Measurements from ENCODE around the gene PTH1R.
A peak's percentile ranks its signal among the peaks of the same experiment; 100 is the strongest.

Gene PTH1R

GRCh38 chr3:46882377-46883053 is 5.0 kb downstream of the PTH1R start:
- DNase-seq (ENCODE audit: low spot score) (no peak), FAIRE-seq (no peak)

- DNase-seq (ENCODE audit: low spot score) (no peak), FAIRE-seq (no peak)
These were observed 5.7 kb downstream of the PTH1R start for GRCh38 chr3:46883054-46883829.

GRCh38 chr3:46883830-46884185 is 6.3 kb downstream of the PTH1R start:
- no peak for DNase-seq (ENCODE audit: low spot score)

GRCh38 chr3:46884427-46884826 is 6.9 kb downstream of the PTH1R start:
- no peak for DNase-seq (ENCODE audit: low spot score)
- FAIRE-seq: no peak

More at GRCh38 chr3:46883830-46884185, 6.3 kb downstream of the PTH1R start:
- no peak for FAIRE-seq

GRCh38 chr3:46884929-46885328 is 7.4 kb downstream of the PTH1R start:
- DNase-seq (ENCODE audit: low spot score) (no peak), FAIRE-seq (no peak)

- DNase-seq (ENCODE audit: low spot score): no peak
- no peak for FAIRE-seq
These were observed 8.1 kb downstream of the PTH1R start for GRCh38 chr3:46885612-46886011.

GRCh38 chr3:46887980-46888494 is 10.5 kb downstream of the PTH1R start:
- FAIRE-seq (no peak), DNase-seq (ENCODE audit: low spot score) (no peak)

- DNase-seq (ENCODE audit: low spot score) (no peak), FAIRE-seq (no peak)
These were observed 11.2 kb downstream of the PTH1R start for GRCh38 chr3:46888705-46889104.

- no peak for FAIRE-seq
- DNase-seq (ENCODE audit: low spot score): no peak
These were observed 12.0 kb downstream of the PTH1R start for GRCh38 chr3:46889381-46890110.

GRCh38 chr3:46890132-46890531 is 12.6 kb downstream of the PTH1R start:
- DNase-seq (ENCODE audit: low spot score): no peak
- no peak for FAIRE-seq

- no peak for FAIRE-seq
- no peak for DNase-seq (ENCODE audit: low spot score)
These were observed 13.6 kb downstream of the PTH1R start for GRCh38 chr3:46891132-46891531.

GRCh38 chr3:46892285-46893145 is 15.0 kb downstream of the PTH1R start:
- peak; percentile 44 for DNase-seq (ENCODE audit: low spot score)
- no peak for FAIRE-seq

- FAIRE-seq (no peak), DNase-seq (ENCODE audit: low spot score) (no peak)
These were observed 15.7 kb downstream of the PTH1R start for GRCh38 chr3:46893146-46893748.

- DNase-seq (ENCODE audit: low spot score) (no peak), FAIRE-seq (no peak)
These were observed 16.2 kb downstream of the PTH1R start for GRCh38 chr3:46893763-46894162.

- DNase-seq (ENCODE audit: low spot score) (no peak), FAIRE-seq (no peak)
These were observed 16.7 kb downstream of the PTH1R start for GRCh38 chr3:46894256-46894655.

- FAIRE-seq: no peak
- DNase-seq (ENCODE audit: low spot score): peak; percentile 16
These were observed 17.7 kb downstream of the PTH1R start for GRCh38 chr3:46895204-46895660.

GRCh38 chr3:46895761-46896160 is 18.2 kb downstream of the PTH1R start:
- no peak for DNase-seq (ENCODE audit: low spot score)
- no peak for FAIRE-seq

- DNase-seq (ENCODE audit: low spot score): no peak
- no peak for FAIRE-seq
These were observed 18.9 kb downstream of the PTH1R start for GRCh38 chr3:46896386-46896785.

- no peak for DNase-seq (ENCODE audit: low spot score)
- FAIRE-seq: no peak
These were observed 19.5 kb downstream of the PTH1R start for GRCh38 chr3:46897031-46897430.

GRCh38 chr3:46897829-46898320 is 20.4 kb downstream of the PTH1R start:
- no peak for DNase-seq (ENCODE audit: low spot score)
- no peak for FAIRE-seq

Data from RCC 7860 (cell line).